Measurements from ENCODE around the gene RPL38.
A peak's percentile ranks its signal among the peaks of the same experiment; 100 is the strongest.

RPL38 gene

DNA sequence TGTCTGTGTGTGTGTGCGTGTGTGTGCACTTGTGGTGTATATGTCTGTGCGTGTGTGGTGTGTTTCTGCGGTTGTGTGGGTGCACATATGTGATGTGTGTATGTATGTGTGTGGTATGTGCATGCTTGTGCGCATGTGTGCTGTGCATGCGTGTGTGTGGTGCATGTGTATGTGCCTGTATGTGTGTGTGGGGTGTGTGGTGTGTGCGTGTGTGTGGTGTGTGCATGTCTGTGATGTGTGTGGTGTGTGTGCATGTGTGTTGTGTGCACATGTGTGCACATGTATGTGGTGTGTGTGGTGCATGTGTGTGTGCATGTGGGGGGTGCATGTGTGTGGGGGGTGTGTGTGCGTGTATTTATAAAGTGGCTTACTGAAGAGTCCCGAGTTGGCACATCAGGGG lies 47.6 kb downstream of the RPL38 start:
- FAIRE-seq: peak; percentile 50
- no peak for TF ChIP-seq POLR2AphosphoS5 (IDR thresholded peaks at IDR 0.05; ENCODE audit: low read depth, low read length)
- DNase-seq (ENCODE audit: insufficient read length, low spot score): no peak

DNA sequence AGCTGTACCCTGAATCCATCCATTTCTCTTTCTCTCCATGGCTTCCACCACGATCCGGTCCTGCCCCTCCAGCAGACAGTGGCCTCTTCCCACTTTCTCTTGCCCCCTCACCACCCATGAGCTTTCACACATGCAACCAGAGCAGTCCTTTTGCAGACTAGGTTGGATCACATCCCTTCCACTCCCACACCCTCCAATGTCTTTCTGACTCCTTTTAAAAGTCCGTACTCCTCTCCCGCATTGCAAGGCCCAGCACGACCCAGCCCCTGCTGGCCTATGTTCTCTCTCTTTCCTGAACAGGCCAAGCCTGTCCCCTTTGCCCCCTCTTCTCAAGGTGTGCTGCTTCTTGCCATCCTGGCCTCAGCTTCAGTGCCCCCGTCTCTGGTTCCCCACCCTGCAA lies 48.1 kb downstream of the RPL38 start:
- no peak for DNase-seq (ENCODE audit: insufficient read length, low spot score)
- TF ChIP-seq POLR2AphosphoS5 (IDR thresholded peaks at IDR 0.05; ENCODE audit: low read depth, low read length) (no peak), PAX5 (IDR thresholded peaks at IDR 0.05; ENCODE audit: insufficient read depth, low read length, severe bottlenecking) (no peak), POLR2A (IDR thresholded peaks at IDR 0.05; ENCODE audit: low read depth, low read length) (no peak), POU2F2 (IDR thresholded peaks at IDR 0.05; ENCODE audit: low read depth, low read length) (no peak), TAF1 (IDR thresholded peaks at IDR 0.05; ENCODE audit: low read depth, low read length) (no peak), SPI1 (IDR thresholded peaks at IDR 0.05; ENCODE audit: low read depth, low read length) (no peak)
- no peak for FAIRE-seq

DNA sequence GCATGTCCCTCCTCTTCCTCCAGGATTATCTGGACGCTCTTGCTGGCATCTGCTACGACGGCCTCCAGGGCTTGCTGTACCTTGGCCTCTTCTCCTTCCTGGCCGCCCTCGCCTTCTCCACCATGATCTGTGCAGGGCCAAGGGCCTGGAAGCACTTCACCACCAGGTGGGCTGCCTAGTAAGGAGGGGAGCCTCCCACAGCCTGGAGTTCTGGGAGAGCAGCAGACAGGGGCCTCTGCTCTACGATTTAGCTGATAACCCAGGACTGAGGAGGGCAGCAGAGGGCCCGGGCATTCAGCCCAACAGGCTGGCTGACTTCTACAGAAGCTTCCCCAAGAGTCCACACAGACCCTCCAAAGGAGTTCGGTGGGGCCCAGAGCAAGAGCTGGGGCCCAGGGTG lies 48.7 kb downstream of the RPL38 start:
- DNase-seq (ENCODE audit: insufficient read length, low spot score): no peak
- no peak for FAIRE-seq
- no peak for TF ChIP-seq POLR2A (IDR thresholded peaks at IDR 0.05; ENCODE audit: low read depth, low read length)

DNA sequence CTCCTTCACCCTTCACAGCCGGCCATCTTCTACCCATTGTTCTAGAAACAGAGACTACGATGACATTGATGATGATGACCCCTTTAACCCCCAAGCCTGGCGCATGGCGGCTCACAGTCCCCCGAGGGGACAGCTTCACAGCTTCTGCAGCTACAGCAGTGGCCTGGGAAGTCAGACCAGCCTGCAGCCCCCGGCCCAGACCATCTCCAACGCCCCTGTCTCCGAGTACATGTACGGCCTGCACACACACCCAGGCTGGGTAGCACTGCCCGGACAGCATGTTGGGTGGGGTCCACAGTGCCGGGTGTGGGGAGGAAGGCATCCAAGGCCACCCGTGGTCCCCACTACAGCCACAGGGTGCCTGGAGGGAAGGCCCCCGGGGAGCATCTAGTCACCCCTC lies 49.6 kb downstream of the RPL38 start:
- no peak for DNase-seq (ENCODE audit: insufficient read length, low spot score)
- TF ChIP-seq PAX5 (IDR thresholded peaks at IDR 0.05; ENCODE audit: insufficient read depth, low read length, severe bottlenecking): no peak
- TF ChIP-seq POLR2AphosphoS5 (IDR thresholded peaks at IDR 0.05; ENCODE audit: low read depth, low read length): no peak
- no peak for TF ChIP-seq POLR2A (IDR thresholded peaks at IDR 0.05; ENCODE audit: low read depth, low read length)
- TF ChIP-seq POU2F2 (IDR thresholded peaks at IDR 0.05; ENCODE audit: low read depth, low read length): no peak
- TF ChIP-seq SPI1 (IDR thresholded peaks at IDR 0.05; ENCODE audit: low read depth, low read length): no peak
- no peak for TF ChIP-seq TAF1 (IDR thresholded peaks at IDR 0.05; ENCODE audit: low read depth, low read length)
- FAIRE-seq: no peak

DNA sequence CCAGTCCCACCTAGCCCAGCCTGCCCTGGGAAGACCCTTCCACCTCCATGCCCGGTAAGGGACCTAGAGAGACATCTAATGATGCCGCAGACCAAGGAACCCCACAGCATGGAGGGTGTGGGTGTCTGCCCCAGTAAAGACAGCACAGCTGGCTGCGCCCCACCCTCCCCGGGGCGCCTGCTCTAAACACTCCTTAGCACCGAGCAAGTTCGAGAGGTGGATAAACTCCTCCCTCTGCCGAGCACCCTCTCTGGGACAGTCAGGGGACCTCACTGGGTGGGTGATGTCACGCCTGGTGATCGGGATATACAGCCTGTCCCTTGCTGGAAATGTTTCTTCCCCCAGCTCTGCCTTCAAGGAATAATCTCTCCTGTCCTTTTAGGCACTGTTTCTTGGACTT lies 53.8 kb downstream of the RPL38 start:
- DNase-seq (ENCODE audit: insufficient read length, low spot score) (no peak), FAIRE-seq (no peak)
- no peak for TF ChIP-seq POLR2A (IDR thresholded peaks at IDR 0.05; ENCODE audit: low read depth, low read length)
- no peak for TF ChIP-seq POU2F2 (IDR thresholded peaks at IDR 0.05; ENCODE audit: low read depth, low read length)
- no peak for TF ChIP-seq PAX5 (IDR thresholded peaks at IDR 0.05; ENCODE audit: insufficient read depth, low read length, severe bottlenecking)
- TF ChIP-seq POLR2AphosphoS5 (IDR thresholded peaks at IDR 0.05; ENCODE audit: low read depth, low read length): no peak
- no peak for TF ChIP-seq TAF1 (IDR thresholded peaks at IDR 0.05; ENCODE audit: low read depth, low read length)
- TF ChIP-seq SPI1 (IDR thresholded peaks at IDR 0.05; ENCODE audit: low read depth, low read length): no peak

DNA sequence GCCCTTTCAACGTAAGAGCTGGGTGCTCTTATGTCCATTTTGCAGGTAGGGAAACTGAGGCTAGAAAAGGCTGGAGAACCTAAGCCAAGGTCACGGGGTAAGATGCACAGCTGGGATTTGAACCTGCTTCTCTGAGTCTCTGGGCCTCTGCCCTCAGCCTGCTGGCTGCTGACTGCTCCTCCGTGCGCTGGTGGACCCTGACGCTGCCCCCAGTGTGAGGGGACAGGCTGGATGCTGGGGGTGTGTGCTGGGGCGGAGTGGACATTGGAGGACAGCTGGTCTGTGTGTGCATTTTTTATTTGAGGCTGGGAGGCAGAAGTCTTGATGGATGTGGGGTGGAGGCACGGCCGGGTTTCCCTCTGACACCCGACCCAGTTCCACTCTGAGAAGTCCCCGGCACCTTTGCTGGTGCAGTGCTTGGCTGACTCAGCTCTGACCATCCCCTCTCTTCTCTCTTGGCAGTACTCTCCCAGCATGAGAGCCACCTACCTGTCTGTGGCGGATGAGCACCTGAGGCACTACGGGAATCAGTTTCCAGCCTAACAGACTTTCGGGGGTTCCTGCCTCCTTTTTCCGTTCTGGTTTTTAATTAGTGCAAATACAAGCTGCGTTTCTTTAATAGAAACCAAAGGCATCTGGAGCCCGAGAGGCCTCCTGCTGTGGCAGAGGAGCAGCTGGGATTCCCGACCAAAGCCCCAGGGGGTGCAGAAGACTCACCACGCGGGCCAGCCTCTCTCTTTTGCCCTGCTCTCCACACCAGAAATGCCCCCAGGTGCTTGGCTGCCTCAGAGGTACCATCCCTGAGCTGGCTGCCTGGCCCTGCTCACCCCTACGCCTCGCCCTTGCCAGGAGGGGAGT lies 56.4 kb downstream of the RPL38 start:
- TF ChIP-seq SPI1 (IDR thresholded peaks at IDR 0.05; ENCODE audit: low read depth, low read length) (no peak), TAF1 (IDR thresholded peaks at IDR 0.05; ENCODE audit: low read depth, low read length) (no peak), POU2F2 (IDR thresholded peaks at IDR 0.05; ENCODE audit: low read depth, low read length) (no peak), PAX5 (IDR thresholded peaks at IDR 0.05; ENCODE audit: insufficient read depth, low read length, severe bottlenecking) (no peak), POLR2A (IDR thresholded peaks at IDR 0.05; ENCODE audit: low read depth, low read length) (no peak)
- no peak for FAIRE-seq

More for the DNA sequence above, 56.4 kb downstream of the RPL38 start:
- no peak for DNase-seq (ENCODE audit: insufficient read length, low spot score)
